Endothelial cell of umbilical vein (primary cell): ENCODE data around the gene KRTAP13-3.

ENCODE experiments used
- CTCF ChIP-seq, 2 donors: IDR thresholded peaks; 1 replicate in 1 of 2; 2 replicates in 1 of 2; pipeline ENCODE4 v1.5.1; 2011; ENCODE audit warnings: low read length in 2 of 2, mild to moderate bottlenecking in 2 of 2, moderate library complexity in 2 of 2, control low read depth in 1 of 2, inconsistent platforms in 1 of 2, low read depth in 1 of 2; ENCODE audit not compliant: insufficient read depth in 1 of 2; ENCODE audit errors: extremely low read depth in 1 of 2
- EZH2 ChIP-seq: IDR thresholded peaks from 2 replicates; pipeline ENCODE4 v1.6.1; 2012; ENCODE audit warnings: borderline replicate concordance, low read depth, mild to moderate bottlenecking, moderate library complexity, low read length, inconsistent platforms; ENCODE audit not compliant: severe bottlenecking
- FOS ChIP-seq: IDR thresholded peaks from 2 replicates; pipeline ENCODE4 v1.6.1; 2011; ENCODE audit warnings: mild to moderate bottlenecking, low read length, moderate library complexity, borderline replicate concordance; ENCODE audit not compliant: insufficient read depth
- GATA2 ChIP-seq: IDR thresholded peaks from 2 replicates; pipeline ENCODE4 v1.7.0; 2011; ENCODE audit warnings: low read depth, mild to moderate bottlenecking, moderate library complexity, mixed read lengths, low read length; ENCODE audit not compliant: insufficient read length, insufficient read depth
- JUN ChIP-seq: IDR thresholded peaks from 2 replicates; pipeline ENCODE4 v1.6.1; 2011; ENCODE audit warnings: borderline replicate concordance, low read depth; ENCODE audit not compliant: insufficient read length, insufficient read depth
- MAX ChIP-seq: IDR thresholded peaks from 2 replicates; pipeline ENCODE4 v1.6.1; 2011; ENCODE audit not compliant: insufficient read depth, insufficient read length
- MYC ChIP-seq: IDR thresholded peaks from one replicate; pipeline ENCODE4 v1.6.1; 2011; ENCODE audit warnings: mild to moderate bottlenecking, low read depth, low read length
- POLR2A ChIP-seq: IDR thresholded peaks from 2 replicates; pipeline ENCODE4 v1.6.1; 2012; ENCODE audit warnings: low read depth, mild to moderate bottlenecking, control low read depth, low read length
- POLR2AphosphoS5 ChIP-seq: IDR thresholded peaks from 2 replicates; pipeline ENCODE4 v1.6.1; 2012; ENCODE audit warnings: low read depth, mild to moderate bottlenecking, control low read depth, low read length, moderate library complexity; ENCODE audit not compliant: insufficient read depth

- TF ChIP-seq POLR2A = no peak
- TF ChIP-seq CTCF (IDR thresholded peaks at IDR 0.05; ENCODE audit: extremely low read depth in 1 of 2, insufficient read depth in 1 of 2, low read depth in 1 of 2, low read length in 2 of 2) = no peak
- TF ChIP-seq EZH2 = no peak
- TF ChIP-seq POLR2AphosphoS5 = no peak
- no peak for TF ChIP-seq JUN
- no peak for TF ChIP-seq MYC
- TF ChIP-seq GATA2 = no peak
- TF ChIP-seq MAX = no peak
- TF ChIP-seq FOS = no peak
Observed at GRCh38 chr21:30408782-30409494, 16.8 kb downstream of the KRTAP13-3 start.
